H9 (cell line): ENCODE measurements around the gene PAIP2. TPM values are rescaled to one million over a fixed set of nuclear protein-coding genes. Genes with fewer than 3 reads are reported as not detected.

Source experiments
- DNase-seq: peaks from one replicate; pipeline ENCODE4 v3.0.0-alpha.2; 2017
- H2AFZ ChIP-seq: one replicate; pipeline ENCODE4 v1.6.1; 2013; ENCODE audit warnings: mild to moderate bottlenecking, low read length, control low read depth, moderate library complexity
- H2AK5ac ChIP-seq: 2 replicates; pipeline ENCODE4 v1.6.1; 2013; ENCODE audit warnings: low read length, control low read depth, mixed read lengths; ENCODE audit not compliant: insufficient read length
- H2BK120ac ChIP-seq: one replicate; pipeline ENCODE4 v1.6.1; 2013; ENCODE audit warnings: low read depth, mild to moderate bottlenecking, low read length, control low read depth, inconsistent platforms; ENCODE audit not compliant: poor library complexity, severe bottlenecking
- H2BK12ac ChIP-seq: 2 replicates; pipeline ENCODE4 v1.6.1; 2013; ENCODE audit warnings: low read length, control low read depth, mixed read lengths, low read depth; ENCODE audit not compliant: insufficient read length
- H2BK15ac ChIP-seq: 2 replicates; pipeline ENCODE4 v1.6.1; 2013; ENCODE audit warnings: low read depth, low read length, control low read depth
- H2BK20ac ChIP-seq: one replicate; pipeline ENCODE4 v1.6.1; 2013; ENCODE audit warnings: low read depth, mild to moderate bottlenecking, low read length, control low read depth, inconsistent platforms; ENCODE audit not compliant: poor library complexity, severe bottlenecking
- H2BK5ac ChIP-seq: 2 replicates; pipeline ENCODE4 v1.6.1; 2013; ENCODE audit warnings: low read length, control low read depth, mixed read lengths; ENCODE audit not compliant: insufficient read length
- H3K14ac ChIP-seq: 2 replicates; pipeline ENCODE4 v1.6.1; 2013; ENCODE audit warnings: low read length, control low read depth; ENCODE audit not compliant: insufficient read depth
- H3K18ac ChIP-seq: 2 replicates; pipeline ENCODE4 v1.6.1; 2013; ENCODE audit warnings: low read depth, mild to moderate bottlenecking, mixed read lengths, low read length, control low read depth; ENCODE audit not compliant: insufficient read length
- H3K23ac ChIP-seq: 2 replicates; pipeline ENCODE4 v1.6.1; 2013; ENCODE audit warnings: low read length, control low read depth, mixed read lengths, low read depth; ENCODE audit not compliant: insufficient read length
- H3K23me2 ChIP-seq: 2 replicates; pipeline ENCODE4 v1.6.1; 2013; ENCODE audit warnings: low read depth, mild to moderate bottlenecking, mixed read lengths, low read length, control low read depth; ENCODE audit not compliant: insufficient read length, poor library complexity, severe bottlenecking
- H3K27ac ChIP-seq: 2 replicates; pipeline ENCODE4 v1.5.1; 2013; ENCODE audit warnings: low read length, control low read depth, mixed read lengths, low read depth; ENCODE audit not compliant: insufficient read length
- H3K27me3 ChIP-seq: 2 replicates; pipeline ENCODE4 v1.6.1; 2013; ENCODE audit warnings: low read length, control low read depth, inconsistent platforms; ENCODE audit not compliant: insufficient read depth
- H3K4ac ChIP-seq: 2 replicates; pipeline ENCODE4 v1.6.1; 2013; ENCODE audit warnings: low read depth, mild to moderate bottlenecking, control low read depth, inconsistent platforms, low read length, moderate library complexity
- H3K4me1 ChIP-seq: 2 replicates; pipeline ENCODE4 v1.6.1; 2013; ENCODE audit warnings: low read length, control low read depth, inconsistent platforms; ENCODE audit not compliant: insufficient read depth
- H3K4me2 ChIP-seq: 2 replicates; pipeline ENCODE4 v1.6.1; 2013; ENCODE audit warnings: low read length, control low read depth, mixed read lengths; ENCODE audit not compliant: insufficient read length, insufficient read depth
- H3K56ac ChIP-seq: 2 replicates; pipeline ENCODE4 v1.6.1; 2013; ENCODE audit warnings: low read depth, mild to moderate bottlenecking, mixed read lengths, low read length, control low read depth; ENCODE audit not compliant: insufficient read length
- H3K79me1 ChIP-seq: 2 replicates; pipeline ENCODE4 v1.6.1; 2013; ENCODE audit warnings: low read depth, mild to moderate bottlenecking, moderate library complexity, low read length, control low read depth, inconsistent platforms; ENCODE audit not compliant: insufficient read depth, poor library complexity, severe bottlenecking
- H3K79me2 ChIP-seq: 2 replicates; pipeline ENCODE4 v1.6.1; 2013; ENCODE audit warnings: low read length, control low read depth, inconsistent platforms; ENCODE audit not compliant: insufficient read depth
- H3K9ac ChIP-seq: 2 replicates; pipeline ENCODE4 v1.6.1; 2013; ENCODE audit warnings: low read length, control low read depth, mixed read lengths; ENCODE audit not compliant: insufficient read length; ENCODE audit errors: extremely low read depth
- H3K9me3 ChIP-seq: one replicate; pipeline ENCODE4 v1.6.1; 2013; ENCODE audit warnings: low read depth, low read length, inconsistent platforms; ENCODE audit not compliant: control insufficient read depth
- H3T11ph ChIP-seq: one replicate; pipeline ENCODE4 v1.6.1; 2013; ENCODE audit warnings: mild to moderate bottlenecking, low read length, control low read depth, inconsistent platforms
- H4K20me1 ChIP-seq: one replicate; pipeline ENCODE4 v1.6.1; 2013; ENCODE audit not compliant: control insufficient read depth, insufficient read length, insufficient read depth
- H4K5ac ChIP-seq: 2 replicates; pipeline ENCODE4 v1.6.1; 2013; ENCODE audit warnings: low read depth, mild to moderate bottlenecking, mixed read lengths, low read length, control low read depth; ENCODE audit not compliant: insufficient read length
- H4K8ac ChIP-seq: replicated peaks from 2 replicates; pipeline ENCODE4 v1.6.1; 2013; ENCODE audit warnings: low read length, control low read depth, mixed read lengths, low read depth; ENCODE audit not compliant: insufficient read length
- H4K91ac ChIP-seq: 2 replicates; pipeline ENCODE4 v1.6.1; 2013; ENCODE audit warnings: low read depth, mild to moderate bottlenecking, moderate library complexity, mixed read lengths, low read length, control low read depth; ENCODE audit not compliant: insufficient read length
- H3K27ac Mint-ChIP-seq, 3 experiments: 2 replicates in 2 of 3; 3 replicates in 1 of 3; pipeline ENCODE4 v1.8.0; 2020 to 2021; ENCODE audit warnings: mixed read lengths in 3 of 3, mild to moderate bottlenecking in 1 of 3, moderate library complexity in 1 of 3
- H3K27me3 Mint-ChIP-seq: 2 replicates; pipeline ENCODE4 v1.8.0; 2021; ENCODE audit warnings: low read depth, mild to moderate bottlenecking, moderate library complexity, mixed read lengths
- H3K36me3 Mint-ChIP-seq, 3 experiments: 2 replicates in 2 of 3; 3 replicates in 1 of 3; pipeline ENCODE4 v1.8.0; 2020 to 2021; ENCODE audit warnings: low read depth in 3 of 3, mixed read lengths in 3 of 3; ENCODE audit not compliant: insufficient read depth in 1 of 3
- H3K4me1 Mint-ChIP-seq, 2 experiments: 2 replicates each; pipeline ENCODE4 v1.8.0; 2020; ENCODE audit warnings: mixed read lengths in 2 of 2
- H3K4me3 Mint-ChIP-seq, 2 experiments: 2 replicates in 1 of 2; 3 replicates in 1 of 2; pipeline ENCODE4 v1.8.0; 2020 to 2021; ENCODE audit warnings: mild to moderate bottlenecking in 2 of 2, mixed read lengths in 2 of 2, moderate library complexity in 1 of 2
- H3K9me3 Mint-ChIP-seq, 2 experiments: 2 replicates in 1 of 2; 3 replicates in 1 of 2; pipeline ENCODE4 v1.8.0; 2020; ENCODE audit warnings: mild to moderate bottlenecking in 2 of 2, mixed read lengths in 2 of 2, moderate library complexity in 1 of 2
- WGBS: extraction: QIAGEN DNeasy Blood & Tissue Kit; methylation state at CpG from one replicate; pipeline ENCODE4 v1.1.7; 2013; ENCODE audit warnings: missing lambda C conversion rate, low lambda C conversion rate, mixed read lengths; ENCODE audit not compliant: insufficient read length; ENCODE audit errors: extremely low coverage; 5-methylcytosine and 5-hydroxymethylcytosine counted together
- total RNA-seq: library from RNA; stranded (reverse); gene quantifications from 2 replicates; pipeline ENCODE4 v1.2.1, GENCODE V29; 2021
- TF ChIP-seq, protein P1 (sequence below): fragments of 200-600 bp; sonication (generic); conservative IDR thresholded peaks from 3 replicates; pipeline ENCODE4 v1.8.0; 2021; ENCODE audit warnings: antibody characterized with exemption, mild to moderate bottlenecking

PAIP2 gene
- total RNA-seq, 1 experiment from 2014 or later = 121 TPM

DNA sequence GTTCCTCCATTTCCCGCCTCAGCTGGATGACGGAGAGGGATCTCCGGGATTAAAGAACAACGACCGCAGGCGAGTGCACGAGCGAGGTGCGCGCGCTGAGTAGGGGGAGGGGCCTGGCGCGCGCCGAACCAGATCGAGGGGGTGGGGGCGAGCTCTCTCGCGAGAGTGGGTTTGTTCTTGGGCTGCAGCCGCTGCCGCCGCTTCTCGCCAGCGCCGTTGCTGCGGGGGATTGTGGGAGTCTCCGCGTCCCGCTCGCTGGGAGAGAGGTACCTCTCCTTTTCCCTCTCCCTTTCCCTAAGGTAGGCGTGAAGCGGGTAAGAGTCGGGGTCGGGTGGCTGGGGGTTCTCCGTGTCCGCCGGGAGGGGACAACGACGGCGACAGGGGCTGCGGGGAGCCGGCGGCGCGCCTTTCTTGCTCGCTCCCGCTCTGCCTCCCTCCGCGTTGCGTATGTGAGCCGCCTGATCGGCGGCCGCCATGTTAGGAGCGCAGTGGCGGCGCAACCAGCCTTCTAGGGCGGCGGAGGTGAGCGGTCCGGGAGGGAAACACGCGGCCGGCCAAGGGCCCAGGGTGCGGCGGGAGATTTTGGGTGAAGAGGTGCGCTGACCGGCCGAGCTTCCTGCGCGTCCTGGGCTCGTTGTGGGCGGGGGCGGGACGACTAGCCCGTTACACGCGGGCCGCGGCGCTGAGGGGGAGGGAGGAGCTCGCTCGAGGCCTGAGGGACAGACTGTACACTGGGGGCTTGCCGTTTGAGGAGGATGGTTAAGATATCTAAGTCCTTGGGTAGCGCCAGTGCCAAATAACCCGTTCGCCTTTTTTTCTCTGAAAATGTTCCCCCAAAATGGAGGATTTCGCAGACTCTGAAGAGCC lies 47.9 kb upstream of the PAIP2 start, which contains the start of gene MATR3:
Gene MATR3, plus strand, starts transcription at position 234 of the 867 bp plus-strand sequence. CDS start 13,676 bp downstream, outside the sequence.
- H2BK15ac ChIP-seq = no peak within 1 kb of the TSS
- peak within 1 kb of the TSS; percentile 74 for H3K23ac ChIP-seq
- H3K4me2 ChIP-seq = peak within 1 kb of the TSS; percentile 75
- H3K18ac ChIP-seq = peak within 1 kb of the TSS; percentile 98
- no peaks in the 10 kb centered on the region for H3K27me3 ChIP-seq
- H3K14ac ChIP-seq = peak within 1 kb of the TSS; percentile 99
- H3K56ac ChIP-seq = peak within 1 kb of the TSS; percentile 83
- peak within 1 kb of the TSS; percentile 91 for H3T11ph ChIP-seq
- WGBS = no CpG with 5 or more reads among the region's 88 CpGs
- Mint-ChIP-seq H3K27ac (peak within 1 kb of the TSS; percentile 99 to 100 (median 99)), H3K27me3 (no peaks in the 10 kb centered on the region), H3K9me3 (peaks cover 3% of the 10 kb centered on the region in 2 experiments; a peak in 1 of 5 replicates), H3K36me3 (peaks cover 22 to 33% (median 32%) of the 10 kb centered on the region in 3 experiments), H3K4me1 (peaks cover 31 to 36% of the 10 kb centered on the region in 2 experiments), H3K4me3 (peak within 1 kb of the TSS; percentile 98 to 99)
- H3K9ac ChIP-seq = peak within 1 kb of the TSS; percentile 100
- no peak within 1 kb of the TSS for H2BK20ac ChIP-seq
- no peaks in the 10 kb centered on the region; the same call in 1 of the 2 replicates for H3K4me1 ChIP-seq
- no peaks in the 10 kb centered on the region for H3K23me2 ChIP-seq
- H3K79me1 ChIP-seq = no peaks in the 10 kb centered on the region
- H2BK120ac ChIP-seq = peak within 1 kb of the TSS; percentile 98
- H4K20me1 ChIP-seq = no peaks in the 10 kb centered on the region
- no peaks in the 10 kb centered on the region for H3K9me3 ChIP-seq
- peak within 1 kb of the TSS; percentile 72 for H4K5ac ChIP-seq
- peak within 1 kb of the TSS; percentile 95 for H2BK5ac ChIP-seq
- H3K79me2 ChIP-seq = peaks cover 44% of the 10 kb centered on the region
- TF ChIP-seq, protein P1, sequence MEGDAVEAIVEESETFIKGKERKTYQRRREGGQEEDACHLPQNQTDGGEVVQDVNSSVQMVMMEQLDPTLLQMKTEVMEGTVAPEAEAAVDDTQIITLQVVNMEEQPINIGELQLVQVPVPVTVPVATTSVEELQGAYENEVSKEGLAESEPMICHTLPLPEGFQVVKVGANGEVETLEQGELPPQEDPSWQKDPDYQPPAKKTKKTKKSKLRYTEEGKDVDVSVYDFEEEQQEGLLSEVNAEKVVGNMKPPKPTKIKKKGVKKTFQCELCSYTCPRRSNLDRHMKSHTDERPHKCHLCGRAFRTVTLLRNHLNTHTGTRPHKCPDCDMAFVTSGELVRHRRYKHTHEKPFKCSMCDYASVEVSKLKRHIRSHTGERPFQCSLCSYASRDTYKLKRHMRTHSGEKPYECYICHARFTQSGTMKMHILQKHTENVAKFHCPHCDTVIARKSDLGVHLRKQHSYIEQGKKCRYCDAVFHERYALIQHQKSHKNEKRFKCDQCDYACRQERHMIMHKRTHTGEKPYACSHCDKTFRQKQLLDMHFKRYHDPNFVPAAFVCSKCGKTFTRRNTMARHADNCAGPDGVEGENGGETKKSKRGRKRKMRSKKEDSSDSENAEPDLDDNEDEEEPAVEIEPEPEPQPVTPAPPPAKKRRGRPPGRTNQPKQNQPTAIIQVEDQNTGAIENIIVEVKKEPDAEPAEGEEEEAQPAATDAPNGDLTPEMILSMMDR = no peak
- peak within 1 kb of the TSS; percentile 96 for H4K91ac ChIP-seq
- peak within 1 kb of the TSS; percentile 7 for H2BK12ac ChIP-seq
- H3K4ac ChIP-seq = peak within 1 kb of the TSS; percentile 95
- peak within 1 kb of the TSS; percentile 95 for H3K27ac ChIP-seq
- no peak within 1 kb of the TSS for H2AFZ ChIP-seq
- DNase-seq = peak; percentile 97
- H4K8ac ChIP-seq = peak within 1 kb of the TSS; percentile 29
- H2AK5ac ChIP-seq = peak within 1 kb of the TSS; percentile 65
